IgD-negative memory B cell (primary cell): ENCODE results near the gene TSPEAR. TPM values are rescaled to one million over a fixed set of nuclear protein-coding genes. Genes with fewer than 3 reads are reported as not detected.
"Not testable (repeated sequence)": the region's sequence is repeated elsewhere in the genome, so short reads cannot be mapped to it uniquely, and the experiment has no call there.

Experiments
- H3K27ac Mint-ChIP-seq, 3 donors: one replicate each; pipeline ENCODE4 v1.8.0; 2020 to 2022; ENCODE audit warnings: mild to moderate bottlenecking in 3 of 3, mixed read lengths in 3 of 3, moderate library complexity in 1 of 3
- H3K27me3 Mint-ChIP-seq: one replicate; pipeline ENCODE4 v1.8.0; 2021; ENCODE audit warnings: mixed read lengths
- H3K36me3 Mint-ChIP-seq: one replicate; pipeline ENCODE4 v1.8.0; 2020; ENCODE audit warnings: mild to moderate bottlenecking, mixed read lengths
- H3K4me1 Mint-ChIP-seq, 3 donors: one replicate each; pipeline ENCODE4 v1.8.0; 2020 to 2022; ENCODE audit warnings: mixed read lengths in 3 of 3, mild to moderate bottlenecking in 1 of 3
- H3K4me3 Mint-ChIP-seq, 4 donors: one replicate each; pipeline ENCODE4 v1.8.0; 2020 to 2022; ENCODE audit warnings: mild to moderate bottlenecking in 4 of 4, mixed read lengths in 4 of 4, moderate library complexity in 3 of 4
- H3K9me3 Mint-ChIP-seq, 3 donors: one replicate each; pipeline ENCODE4 v1.8.0; 2020 to 2021; ENCODE audit warnings: mixed read lengths in 3 of 3, mild to moderate bottlenecking in 1 of 3
- polyA plus RNA-seq: library from polyadenylated mRNA; unstranded; fragments of 300-500 nt; fragmentation: Illumina TruSeq; gene quantifications from one replicate; pipeline ENCODE4 v1.2.3, GENCODE V29; 2021

Gene TSPEAR
- polyA plus RNA-seq, 1 donor from 2014 or later = not detected

- Mint-ChIP-seq H3K4me3 (no peak within 1 kb of the TSS), H3K27ac (no peak within 1 kb of the TSS), H3K36me3 (peaks cover 3% of the 10 kb centered on the region), H3K4me1 (peaks cover 0 to 1% (median 0%) of the 10 kb centered on the region in 3 donors), H3K27me3 (peaks cover 14% of the 10 kb centered on the region), H3K9me3 (peaks cover 3 to 17% (median 11%) of the 10 kb centered on the region in 3 donors)
Measured at GRCh38 chr21:44637018-44637850, 74.1 kb downstream of the TSPEAR start, which contains the start of gene KRTAP10-10. KRTAP10-10 (plus strand) TSS chr21:44637356; CDS start chr21:44637418, 62 bp downstream.

- Mint-ChIP-seq H3K27ac (no peak overlapping the region), H3K4me1 (peaks cover 0 to 1% (median 0%) of the 10 kb centered on the region in 3 donors), H3K4me3 (no peak overlapping the region), H3K27me3 (peaks cover 14% of the 10 kb centered on the region), H3K9me3 (peaks cover 10 to 22% (median 13%) of the 10 kb centered on the region in 3 donors), H3K36me3 (peaks cover 3% of the 10 kb centered on the region)
Measured at GRCh38 chr21:44636209-44637017, 75.0 kb downstream of the TSPEAR start.

GRCh38 chr21:44632067-44632466 is 79.3 kb downstream of the TSPEAR start:
- Mint-ChIP-seq H3K36me3 (peaks cover 7% of the 10 kb centered on the region), H3K4me1 (peaks cover 0 to 4% (median 2%) of the 10 kb centered on the region in 3 donors), H3K9me3 (peaks cover 8 to 28% (median 18%) of the 10 kb centered on the region in 3 donors), H3K27ac (no peak overlapping the region), H3K4me3 (no peak overlapping the region), H3K27me3 (peaks cover 4% of the 10 kb centered on the region)

- Mint-ChIP-seq H3K4me1 (peaks cover 0 to 4% (median 2%) of the 10 kb centered on the region in 3 donors), H3K36me3 (peaks cover 7% of the 10 kb centered on the region), H3K27ac (no peak overlapping the region), H3K4me3 (peak overlapping the region in 2 of 4 donors; percentile 5 to 49), H3K9me3 (peaks cover 8 to 28% (median 18%) of the 10 kb centered on the region in 3 donors), H3K27me3 (peaks cover 6% of the 10 kb centered on the region)
Measured at GRCh38 chr21:44630440-44630839, 80.9 kb downstream of the TSPEAR start.

- peaks cover 8% of the 10 kb centered on the region for H3K36me3 Mint-ChIP-seq
- no peak overlapping the region for H3K27ac Mint-ChIP-seq
- peaks cover 0 to 4% (median 2%) of the 10 kb centered on the region in 3 donors for H3K4me1 Mint-ChIP-seq
- H3K9me3 Mint-ChIP-seq = peaks cover 11 to 41% (median 30%) of the 10 kb centered on the region in 3 donors
- H3K4me3 Mint-ChIP-seq = no peak overlapping the region
- H3K27me3 Mint-ChIP-seq = peaks cover 10% of the 10 kb centered on the region
Measured at GRCh38 chr21:44628707-44629391, 82.5 kb downstream of the TSPEAR start.

- not testable (repeated sequence) for H3K36me3 Mint-ChIP-seq, H3K4me1 Mint-ChIP-seq, H3K27ac Mint-ChIP-seq, H3K4me3 Mint-ChIP-seq
- Mint-ChIP-seq H3K9me3 (peaks cover 11 to 45% (median 36%) of the 10 kb centered on the region in 3 donors), H3K27me3 (peaks cover 10% of the 10 kb centered on the region)
Measured at GRCh38 chr21:44627831-44628233, 83.5 kb downstream of the TSPEAR start.

GRCh38 chr21:44627181-44627822 is 84.1 kb downstream of the TSPEAR start:
- H3K4me3 Mint-ChIP-seq, H3K27ac Mint-ChIP-seq, H3K4me1 Mint-ChIP-seq, H3K36me3 Mint-ChIP-seq: not testable (repeated sequence)
- Mint-ChIP-seq H3K9me3 (peaks cover 14 to 49% (median 35%) of the 10 kb centered on the region in 3 donors), H3K27me3 (peaks cover 11% of the 10 kb centered on the region)

GRCh38 chr21:44626673-44627143 is 84.7 kb downstream of the TSPEAR start, which contains the start of gene KRTAP10-9:
KRTAP10-9 (plus strand) TSS chr21:44627093; CDS start chr21:44627172, 79 bp downstream.
- Mint-ChIP-seq H3K4me1 (peaks cover 0 to 4% (median 2%) of the 10 kb centered on the region in 3 donors), H3K4me3 (no peak within 1 kb of the TSS), H3K36me3 (peaks cover 8% of the 10 kb centered on the region), H3K27me3 (peaks cover 12% of the 10 kb centered on the region), H3K27ac (no peak within 1 kb of the TSS), H3K9me3 (peaks cover 14 to 49% (median 32%) of the 10 kb centered on the region in 3 donors)

- Mint-ChIP-seq H3K4me3 (no peak overlapping the region), H3K27me3 (peaks cover 12% of the 10 kb centered on the region), H3K4me1 (peaks cover 0 to 4% (median 2%) of the 10 kb centered on the region in 3 donors), H3K36me3 (peaks cover 8% of the 10 kb centered on the region), H3K27ac (no peak overlapping the region), H3K9me3 (peaks cover 13 to 46% (median 29%) of the 10 kb centered on the region in 3 donors)
Measured at GRCh38 chr21:44626262-44626661, 85.1 kb downstream of the TSPEAR start.

GRCh38 chr21:44625756-44626155 is 85.6 kb downstream of the TSPEAR start:
- Mint-ChIP-seq H3K27ac (no peak overlapping the region), H3K27me3 (peaks cover 12% of the 10 kb centered on the region), H3K4me1 (peaks cover 0 to 4% (median 2%) of the 10 kb centered on the region in 3 donors), H3K9me3 (peaks cover 14 to 41% (median 27%) of the 10 kb centered on the region in 3 donors), H3K36me3 (peaks cover 4% of the 10 kb centered on the region), H3K4me3 (no peak overlapping the region)

- H3K4me1 Mint-ChIP-seq = peaks cover 8 to 12% (median 11%) of the 10 kb centered on the region in 3 donors
- H3K9me3 Mint-ChIP-seq = peaks cover 23 to 45% (median 43%) of the 10 kb centered on the region in 3 donors
- peaks cover 4% of the 10 kb centered on the region for H3K36me3 Mint-ChIP-seq
- peak overlapping the region in 1 of 4 donors; percentile 30 for H3K4me3 Mint-ChIP-seq
- H3K27me3 Mint-ChIP-seq = peaks cover 12% of the 10 kb centered on the region
- no peak overlapping the region for H3K27ac Mint-ChIP-seq
Measured at GRCh38 chr21:44623575-44623974, 87.8 kb downstream of the TSPEAR start.

GRCh38 chr21:44619886-44620285 is 91.5 kb downstream of the TSPEAR start:
- Mint-ChIP-seq H3K36me3 (peaks cover 4% of the 10 kb centered on the region), H3K27ac (peak overlapping the region in 1 of 3 donors; percentile 85), H3K27me3 (peaks cover 3% of the 10 kb centered on the region), H3K4me1 (peaks cover 11 to 17% (median 17%) of the 10 kb centered on the region in 3 donors), H3K9me3 (peaks cover 23 to 42% (median 38%) of the 10 kb centered on the region in 3 donors), H3K4me3 (no peak overlapping the region)

- Mint-ChIP-seq H3K36me3 (peaks cover 4% of the 10 kb centered on the region), H3K4me1 (peaks cover 11 to 17% (median 17%) of the 10 kb centered on the region in 3 donors), H3K27ac (peak overlapping the region; percentile 19 to 87 (median 85)), H3K27me3 (peaks cover 2% of the 10 kb centered on the region), H3K9me3 (peaks cover 17 to 33% (median 29%) of the 10 kb centered on the region in 3 donors), H3K4me3 (peak overlapping the region in 2 of 4 donors; percentile 56 to 60)
Measured at GRCh38 chr21:44618909-44619308, 92.5 kb downstream of the TSPEAR start.
